Brain pericyte (primary cell): ENCODE results near the gene PCBD2.
"Not testable (repeated sequence)": the region's sequence is repeated elsewhere in the genome, so short reads cannot be mapped to it uniquely, and the experiment has no call there.

ENCODE experiments used
- DNase-seq: peaks from one replicate; pipeline ENCODE4 v3.0.0-alpha.2; 2012; ENCODE audit warnings: low read depth, low spot score

Gene PCBD2

GRCh38 chr5:134963098-134963497, 58.2 kb downstream of the PCBD2 start:
- DNase-seq, result no peak

- DNase-seq, result no peak
Measured at GRCh38 chr5:134964359-134965270, 59.7 kb downstream of the PCBD2 start.

GRCh38 chr5:134965271-134965825, 60.4 kb downstream of the PCBD2 start:
- DNase-seq, result no peak

GRCh38 chr5:134967607-134968006, 62.7 kb downstream of the PCBD2 start, which contains the start of gene CATSPER3:
TSS of gene CATSPER3 (plus strand) at chr5:134967907. CDS start at chr5:134967992, 85 bp downstream.
- DNase-seq, result no peak

GRCh38 chr5:134968055-134968454, 63.1 kb downstream of the PCBD2 start:
- DNase-seq, result no peak

- no peak for DNase-seq
Measured at GRCh38 chr5:134969166-134969565, 64.2 kb downstream of the PCBD2 start.

GRCh38 chr5:134975078-134975715, 70.3 kb downstream of the PCBD2 start:
- no peak for DNase-seq

- no peak for DNase-seq
Measured at GRCh38 chr5:134975843-134976242, 70.9 kb downstream of the PCBD2 start.

- no peak for DNase-seq
Measured at GRCh38 chr5:134976841-134977240, 71.9 kb downstream of the PCBD2 start.

- DNase-seq, result no peak
Measured at GRCh38 chr5:134979416-134979815, 74.5 kb downstream of the PCBD2 start.

GRCh38 chr5:134982230-134982629, 77.3 kb downstream of the PCBD2 start:
- no peak for DNase-seq

GRCh38 chr5:134989266-134989830, 84.4 kb downstream of the PCBD2 start:
- no peak for DNase-seq

GRCh38 chr5:134990183-134990582, 85.3 kb downstream of the PCBD2 start:
- DNase-seq, result not testable (repeated sequence)

- DNase-seq, result no peak
Measured at GRCh38 chr5:134992148-134992547, 87.2 kb downstream of the PCBD2 start.

- DNase-seq, result no peak
Measured at GRCh38 chr5:134993161-134993560, 88.2 kb downstream of the PCBD2 start.

GRCh38 chr5:134994560-134995156, 89.7 kb downstream of the PCBD2 start:
- no peak for DNase-seq

GRCh38 chr5:134995850-134996402, 91.0 kb downstream of the PCBD2 start:
- DNase-seq, result no peak

- DNase-seq, result no peak
Measured at GRCh38 chr5:134997015-134997414, 92.1 kb downstream of the PCBD2 start.

GRCh38 chr5:134998068-134998467, 93.1 kb downstream of the PCBD2 start:
- not testable (repeated sequence) for DNase-seq

GRCh38 chr5:135004376-135004775, 99.4 kb downstream of the PCBD2 start:
- DNase-seq, result no peak

- DNase-seq, result no peak
Measured at GRCh38 chr5:135005076-135005475, 100.1 kb downstream of the PCBD2 start.
